Suprapubic skin (tissue), 3 donors: ENCODE results near the gene NARS2.

Experiments used
- EP300 ChIP-seq: sonication (generic); formaldehyde crosslinking; IDR thresholded peaks from one replicate; pipeline ENCODE4 v1.6.1; 2017; ENCODE audit warnings: antibody characterized with exemption
- TF ChIP-seq, protein P1 (sequence below), 2 donors: fragments of 200-600 bp in 1 of 2; fragments of 450-650 bp in 1 of 2; sonication (generic) in 1 of 2; IDR thresholded peaks; one replicate each; pipeline ENCODE4 v1.5.1; 2016 to 2019; ENCODE audit warnings: antibody characterized with exemption in 2 of 2, mild to moderate bottlenecking in 1 of 2, moderate library complexity in 1 of 2

DNA sequence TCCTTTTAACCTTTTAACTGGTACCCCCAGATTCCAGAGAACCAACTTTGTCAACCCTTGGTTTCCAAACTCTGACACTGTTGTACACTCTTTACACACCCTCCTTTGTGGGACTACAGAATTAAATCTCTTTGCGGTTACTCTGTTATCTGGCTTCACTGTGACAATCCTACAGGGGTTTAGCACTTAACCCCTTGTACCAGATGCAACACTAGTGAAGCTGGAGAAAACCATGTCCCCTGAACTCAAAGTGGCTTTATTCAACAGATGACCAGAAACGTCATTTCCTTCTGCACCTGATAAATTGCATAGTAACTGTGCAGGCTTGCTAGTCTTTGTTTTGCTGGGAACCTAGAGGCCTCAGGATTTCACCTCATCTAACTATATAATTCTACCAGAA, 151.4 kb downstream of the NARS2 start:
- TF ChIP-seq EP300, result no peak
- TF ChIP-seq, protein P1, sequence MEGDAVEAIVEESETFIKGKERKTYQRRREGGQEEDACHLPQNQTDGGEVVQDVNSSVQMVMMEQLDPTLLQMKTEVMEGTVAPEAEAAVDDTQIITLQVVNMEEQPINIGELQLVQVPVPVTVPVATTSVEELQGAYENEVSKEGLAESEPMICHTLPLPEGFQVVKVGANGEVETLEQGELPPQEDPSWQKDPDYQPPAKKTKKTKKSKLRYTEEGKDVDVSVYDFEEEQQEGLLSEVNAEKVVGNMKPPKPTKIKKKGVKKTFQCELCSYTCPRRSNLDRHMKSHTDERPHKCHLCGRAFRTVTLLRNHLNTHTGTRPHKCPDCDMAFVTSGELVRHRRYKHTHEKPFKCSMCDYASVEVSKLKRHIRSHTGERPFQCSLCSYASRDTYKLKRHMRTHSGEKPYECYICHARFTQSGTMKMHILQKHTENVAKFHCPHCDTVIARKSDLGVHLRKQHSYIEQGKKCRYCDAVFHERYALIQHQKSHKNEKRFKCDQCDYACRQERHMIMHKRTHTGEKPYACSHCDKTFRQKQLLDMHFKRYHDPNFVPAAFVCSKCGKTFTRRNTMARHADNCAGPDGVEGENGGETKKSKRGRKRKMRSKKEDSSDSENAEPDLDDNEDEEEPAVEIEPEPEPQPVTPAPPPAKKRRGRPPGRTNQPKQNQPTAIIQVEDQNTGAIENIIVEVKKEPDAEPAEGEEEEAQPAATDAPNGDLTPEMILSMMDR (IDR thresholded peaks at IDR 0.05), result no peak
